HepG2 (cell line): ENCODE results near the gene LOC128125822.

Experiments used
- CAMTA2 ChIP-seq: sonication (generic); formaldehyde crosslinking; IDR thresholded peaks from 2 replicates; pipeline ENCODE4 v1.4.0; 2020; ENCODE audit warnings: mild to moderate bottlenecking, missing genetic modification reagents, borderline replicate concordance
- CCDC6 ChIP-seq: sonication (generic); formaldehyde crosslinking; IDR thresholded peaks from 2 replicates; pipeline ENCODE4 v1.8.1; 2022; ENCODE audit warnings: mild to moderate bottlenecking, missing genetic modification reagents, moderate library complexity
- GABPA ChIP-seq, 2 experiments: IDR thresholded peaks; 2 replicates each; pipeline ENCODE4 v1.6.1; 2011 to 2016; ENCODE audit warnings: low read depth in 2 of 2, low read length in 1 of 2, missing biosample characterization in 1 of 2, missing genetic modification characterization in 1 of 2
- GFI1 ChIP-seq: sonication (generic); formaldehyde crosslinking; IDR thresholded peaks from 2 replicates; pipeline ENCODE4 v1.5.0; 2020; ENCODE audit warnings: missing genetic modification reagents, mild to moderate bottlenecking, borderline replicate concordance
- GTF3A ChIP-seq: sonication (generic); formaldehyde crosslinking; conservative IDR thresholded peaks from 2 replicates; pipeline ENCODE4 v1.4.0; 2020; ENCODE audit warnings: mild to moderate bottlenecking, missing genetic modification reagents
- RBM22 ChIP-seq: fragments of 200-400 bp; formaldehyde crosslinking; optimal IDR thresholded peaks from 2 replicates; pipeline ENCODE3; 2017; ENCODE audit warnings: mild to moderate bottlenecking, low read length, moderate library complexity
- RELA ChIP-seq: sonication (generic); formaldehyde crosslinking; IDR thresholded peaks from 2 replicates; pipeline ENCODE4 v1.4.0; 2020; ENCODE audit warnings: missing genetic modification reagents
- TARDBP ChIP-seq: sonication (generic); formaldehyde crosslinking; IDR thresholded peaks from 2 replicates; pipeline ENCODE4 v1.8.0; 2022; ENCODE audit warnings: mild to moderate bottlenecking, missing genetic modification reagents
- ZNF772 ChIP-seq: sonication (generic); formaldehyde crosslinking; IDR thresholded peaks from 2 replicates; pipeline ENCODE4 v1.5.0; 2020; ENCODE audit warnings: mild to moderate bottlenecking, missing genetic modification reagents
- TF ChIP-seq, protein P1 (sequence below): sonication (generic); formaldehyde crosslinking; IDR thresholded peaks from 2 replicates; pipeline ENCODE4 v1.4.0; 2020; ENCODE audit warnings: missing genetic modification reagents
- TF ChIP-seq, protein P2 (sequence below): sonication (generic); formaldehyde crosslinking; IDR thresholded peaks from 2 replicates; pipeline ENCODE4 v1.5.1; 2020; ENCODE audit warnings: mild to moderate bottlenecking, missing genetic modification reagents
- TF ChIP-seq, protein P3 (sequence below): sonication (generic); formaldehyde crosslinking; IDR thresholded peaks from 2 replicates; pipeline ENCODE4 v1.8.1; 2023; ENCODE audit warnings: mild to moderate bottlenecking, inconsistent platforms, moderate library complexity, missing genetic modification reagents, borderline replicate concordance
- TF ChIP-seq, protein P4 (sequence below): sonication (generic); formaldehyde crosslinking; IDR thresholded peaks from 2 replicates; pipeline ENCODE4 v1.5.1; 2020; ENCODE audit warnings: missing genetic modification reagents, mild to moderate bottlenecking, borderline replicate concordance
- TF ChIP-seq, protein P5 (sequence below): IDR thresholded peaks from 2 replicates; pipeline ENCODE4 v1.6.1; 2016
- TF ChIP-seq, protein P6 (sequence below): sonication (generic); formaldehyde crosslinking; IDR thresholded peaks from 2 replicates; pipeline ENCODE4 v1.4.0; 2020; ENCODE audit warnings: missing genetic modification reagents, borderline replicate concordance

The LOC128125822 gene

DNA sequence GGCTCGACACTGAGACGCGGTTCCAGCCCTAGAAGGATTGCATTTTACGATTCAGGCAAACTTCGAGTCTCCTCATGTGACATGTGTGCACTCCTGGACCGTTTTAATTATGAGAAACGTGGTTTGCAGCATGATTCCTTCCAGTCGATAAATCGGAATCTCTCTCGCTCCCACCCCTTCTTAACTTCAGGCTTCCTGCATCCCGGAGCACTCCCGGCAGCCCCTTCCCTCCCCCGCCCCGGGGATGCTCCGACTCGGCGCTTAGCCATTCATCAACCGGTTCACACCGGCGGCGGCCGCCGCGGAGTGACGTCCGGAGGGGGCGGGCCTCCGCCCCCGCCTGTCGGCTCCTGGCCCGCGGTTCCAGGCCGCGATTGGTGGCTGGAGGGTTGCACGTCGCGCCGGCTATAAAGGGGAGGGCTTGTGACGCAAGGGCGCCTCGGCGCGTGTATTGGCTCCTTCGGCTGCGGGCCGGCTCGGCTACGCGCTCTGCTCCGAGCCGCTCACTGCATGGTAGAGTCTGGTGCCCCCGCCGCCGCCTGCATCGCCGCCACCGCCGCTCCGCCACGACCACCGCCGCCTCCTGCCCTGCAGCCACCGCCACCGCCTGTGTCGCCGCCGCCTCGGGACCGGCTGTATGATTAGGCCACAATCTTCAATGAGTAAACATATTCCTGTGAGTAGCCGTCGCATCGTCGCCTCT is at the start of gene LOC128125822, which contains the start of gene PTP4A1 (continued):
- no peak for TF ChIP-seq GABPA (IDR thresholded peaks at IDR 0.05; ENCODE audit: low read depth, low read length)
- TF ChIP-seq GABPA (CRISPR knock-in tag; IDR thresholded peaks at IDR 0.05; ENCODE audit: low read depth), result no peak
- TF ChIP-seq, protein P1, sequence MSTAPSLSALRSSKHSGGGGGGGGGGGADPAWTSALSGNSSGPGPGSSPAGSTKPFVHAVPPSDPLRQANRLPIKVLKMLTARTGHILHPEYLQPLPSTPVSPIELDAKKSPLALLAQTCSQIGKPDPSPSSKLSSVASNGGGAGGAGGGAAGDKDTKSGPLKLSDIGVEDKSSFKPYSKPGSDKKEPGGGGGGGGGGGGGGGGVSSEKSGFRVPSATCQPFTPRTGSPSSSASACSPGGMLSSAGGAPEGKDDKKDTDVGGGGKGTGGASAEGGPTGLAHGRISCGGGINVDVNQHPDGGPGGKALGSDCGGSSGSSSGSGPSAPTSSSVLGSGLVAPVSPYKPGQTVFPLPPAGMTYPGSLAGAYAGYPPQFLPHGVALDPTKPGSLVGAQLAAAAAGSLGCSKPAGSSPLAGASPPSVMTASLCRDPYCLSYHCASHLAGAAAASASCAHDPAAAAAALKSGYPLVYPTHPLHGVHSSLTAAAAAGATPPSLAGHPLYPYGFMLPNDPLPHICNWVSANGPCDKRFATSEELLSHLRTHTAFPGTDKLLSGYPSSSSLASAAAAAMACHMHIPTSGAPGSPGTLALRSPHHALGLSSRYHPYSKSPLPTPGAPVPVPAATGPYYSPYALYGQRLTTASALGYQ (CRISPR knock-in tag), result no peak
- TF ChIP-seq, protein P2, sequence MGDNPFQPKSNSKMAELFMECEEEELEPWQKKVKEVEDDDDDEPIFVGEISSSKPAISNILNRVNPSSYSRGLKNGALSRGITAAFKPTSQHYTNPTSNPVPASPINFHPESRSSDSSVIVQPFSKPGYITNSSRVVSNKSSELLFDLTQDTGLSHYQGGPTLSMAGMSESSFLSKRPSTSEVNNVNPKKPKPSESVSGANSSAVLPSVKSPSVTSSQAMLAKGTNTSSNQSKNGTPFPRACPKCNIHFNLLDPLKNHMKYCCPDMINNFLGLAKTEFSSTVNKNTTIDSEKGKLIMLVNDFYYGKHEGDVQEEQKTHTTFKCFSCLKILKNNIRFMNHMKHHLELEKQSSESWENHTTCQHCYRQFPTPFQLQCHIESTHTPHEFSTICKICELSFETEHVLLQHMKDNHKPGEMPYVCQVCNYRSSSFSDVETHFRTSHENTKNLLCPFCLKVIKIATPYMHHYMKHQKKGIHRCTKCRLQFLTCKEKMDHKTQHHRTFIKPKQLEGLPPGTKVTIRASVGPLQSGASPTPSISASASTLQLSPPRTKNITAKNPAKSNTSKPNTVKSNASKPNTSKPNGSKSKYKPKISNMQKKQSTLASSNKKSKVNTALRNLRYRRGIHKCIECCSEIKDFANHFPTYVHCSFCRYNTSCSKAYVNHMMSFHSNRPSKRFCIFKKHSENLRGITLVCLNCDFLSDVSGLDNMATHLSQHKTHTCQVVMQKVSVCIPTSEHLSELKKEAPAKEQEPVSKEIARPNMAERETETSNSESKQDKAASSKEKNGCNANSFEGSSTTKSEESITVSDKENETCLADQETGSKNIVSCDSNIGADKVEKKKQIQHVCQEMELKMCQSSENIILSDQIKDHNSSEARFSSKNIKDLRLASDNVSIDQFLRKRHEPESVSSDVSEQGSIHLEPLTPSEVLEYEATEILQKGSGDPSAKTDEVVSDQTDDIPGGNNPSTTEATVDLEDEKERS (CRISPR knock-in tag), result no peak
- 0 out of 2 replicates have a peak, but pooled peaks have one; percentile 58 for TF ChIP-seq GFI1 (CRISPR knock-in tag)
- TF ChIP-seq CAMTA2 (CRISPR knock-in tag), result peak; percentile 94
- TF ChIP-seq, protein P3, sequence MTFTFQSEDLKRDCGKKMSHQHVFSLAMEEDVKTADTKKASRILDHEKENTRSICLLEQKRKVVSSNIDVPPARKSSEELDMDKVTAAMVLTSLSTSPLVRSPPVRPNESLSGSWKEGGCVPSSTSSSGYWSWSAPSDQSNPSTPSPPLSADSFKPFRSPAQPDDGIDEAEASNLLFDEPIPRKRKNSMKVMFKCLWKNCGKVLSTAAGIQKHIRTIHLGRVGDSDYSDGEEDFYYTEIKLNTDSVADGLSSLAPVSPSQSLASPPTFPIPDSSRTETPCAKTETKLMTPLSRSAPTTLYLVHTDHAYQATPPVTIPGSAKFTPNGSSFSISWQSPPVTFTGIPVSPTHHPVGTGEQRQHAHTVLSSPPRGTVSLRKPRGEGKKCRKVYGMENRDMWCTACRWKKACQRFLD (CRISPR knock-in tag), result 0 out of 2 replicates have a peak, but pooled peaks have one; percentile 22
- TF ChIP-seq, protein P4, sequence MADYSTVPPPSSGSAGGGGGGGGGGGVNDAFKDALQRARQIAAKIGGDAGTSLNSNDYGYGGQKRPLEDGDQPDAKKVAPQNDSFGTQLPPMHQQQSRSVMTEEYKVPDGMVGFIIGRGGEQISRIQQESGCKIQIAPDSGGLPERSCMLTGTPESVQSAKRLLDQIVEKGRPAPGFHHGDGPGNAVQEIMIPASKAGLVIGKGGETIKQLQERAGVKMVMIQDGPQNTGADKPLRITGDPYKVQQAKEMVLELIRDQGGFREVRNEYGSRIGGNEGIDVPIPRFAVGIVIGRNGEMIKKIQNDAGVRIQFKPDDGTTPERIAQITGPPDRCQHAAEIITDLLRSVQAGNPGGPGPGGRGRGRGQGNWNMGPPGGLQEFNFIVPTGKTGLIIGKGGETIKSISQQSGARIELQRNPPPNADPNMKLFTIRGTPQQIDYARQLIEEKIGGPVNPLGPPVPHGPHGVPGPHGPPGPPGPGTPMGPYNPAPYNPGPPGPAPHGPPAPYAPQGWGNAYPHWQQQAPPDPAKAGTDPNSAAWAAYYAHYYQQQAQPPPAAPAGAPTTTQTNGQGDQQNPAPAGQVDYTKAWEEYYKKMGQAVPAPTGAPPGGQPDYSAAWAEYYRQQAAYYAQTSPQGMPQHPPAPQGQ (CRISPR knock-in tag), result 0 out of 2 replicates have a peak, but pooled peaks have one; percentile 39
- TF ChIP-seq RELA (CRISPR knock-in tag), result peak; percentile 32; the same call in 1 of the 2 replicates
- TF ChIP-seq CCDC6 (CRISPR knock-in tag), result peak; percentile 82; the same call in 1 of the 2 replicates
- peak; percentile 57; the same call in 1 of the 2 replicates for TF ChIP-seq GTF3A
- TF ChIP-seq, protein P5, sequence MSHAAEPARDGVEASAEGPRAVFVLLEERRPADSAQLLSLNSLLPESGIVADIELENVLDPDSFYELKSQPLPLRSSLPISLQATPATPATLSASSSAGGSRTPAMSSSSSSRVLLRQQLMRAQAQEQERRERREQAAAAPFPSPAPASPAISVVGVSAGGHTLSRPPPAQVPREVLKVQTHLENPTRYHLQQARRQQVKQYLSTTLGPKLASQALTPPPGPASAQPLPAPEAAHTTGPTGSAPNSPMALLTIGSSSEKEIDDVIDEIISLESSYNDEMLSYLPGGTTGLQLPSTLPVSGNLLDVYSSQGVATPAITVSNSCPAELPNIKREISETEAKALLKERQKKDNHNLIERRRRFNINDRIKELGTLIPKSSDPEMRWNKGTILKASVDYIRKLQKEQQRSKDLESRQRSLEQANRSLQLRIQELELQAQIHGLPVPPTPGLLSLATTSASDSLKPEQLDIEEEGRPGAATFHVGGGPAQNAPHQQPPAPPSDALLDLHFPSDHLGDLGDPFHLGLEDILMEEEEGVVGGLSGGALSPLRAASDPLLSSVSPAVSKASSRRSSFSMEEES (CRISPR knock-in tag), result no peak
- 0 out of 2 replicates have a peak, but pooled peaks have one; percentile 42 for TF ChIP-seq ZNF772 (CRISPR knock-in tag)
- 0 out of 2 replicates have a peak, but pooled peaks have one; percentile 58 for TF ChIP-seq TARDBP (CRISPR knock-in tag)
- TF ChIP-seq RBM22, result peak; percentile 95
- TF ChIP-seq, protein P6, sequence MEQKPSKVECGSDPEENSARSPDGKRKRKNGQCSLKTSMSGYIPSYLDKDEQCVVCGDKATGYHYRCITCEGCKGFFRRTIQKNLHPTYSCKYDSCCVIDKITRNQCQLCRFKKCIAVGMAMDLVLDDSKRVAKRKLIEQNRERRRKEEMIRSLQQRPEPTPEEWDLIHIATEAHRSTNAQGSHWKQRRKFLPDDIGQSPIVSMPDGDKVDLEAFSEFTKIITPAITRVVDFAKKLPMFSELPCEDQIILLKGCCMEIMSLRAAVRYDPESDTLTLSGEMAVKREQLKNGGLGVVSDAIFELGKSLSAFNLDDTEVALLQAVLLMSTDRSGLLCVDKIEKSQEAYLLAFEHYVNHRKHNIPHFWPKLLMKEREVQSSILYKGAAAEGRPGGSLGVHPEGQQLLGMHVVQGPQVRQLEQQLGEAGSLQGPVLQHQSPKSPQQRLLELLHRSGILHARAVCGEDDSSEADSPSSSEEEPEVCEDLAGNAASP (CRISPR knock-in tag), result no peak
